Activated CD4-positive, alpha-beta T cell treated with anti-CD3 and anti-CD28 coated beads, Interleukin-2, Interleukin-6, amounts not matched to agents 100 ng/mL and 50 ng/mL, durations not matched to agents 16 hours and 8 hours (primary cell): Measurements from ENCODE around the gene GINS2.

Experiments used
- DNase-seq: peaks from one replicate; pipeline ENCODE4 v3.0.0-alpha.2; 2020

GINS2 gene

GRCh38 chr16:85664580-85665372 lies 24.0 kb downstream of the GINS2 start:
- no peak for DNase-seq

- no peak for DNase-seq
Measured at GRCh38 chr16:85663891-85664321, 24.8 kb downstream of the GINS2 start.

- no peak for DNase-seq
Measured at GRCh38 chr16:85662976-85663830, 25.6 kb downstream of the GINS2 start.

GRCh38 chr16:85662482-85662812 lies 26.3 kb downstream of the GINS2 start:
- no peak for DNase-seq

- DNase-seq, result no peak
Measured at GRCh38 chr16:85661740-85662481, 26.8 kb downstream of the GINS2 start.

GRCh38 chr16:85660843-85661739 lies 27.7 kb downstream of the GINS2 start:
- no peak for DNase-seq

GRCh38 chr16:85659805-85660511 lies 28.8 kb downstream of the GINS2 start:
- peak; percentile 75 for DNase-seq

GRCh38 chr16:85659336-85659735 lies 29.4 kb downstream of the GINS2 start:
- DNase-seq, result no peak

GRCh38 chr16:85658504-85659326 lies 30.0 kb downstream of the GINS2 start:
- no peak for DNase-seq

- DNase-seq, result no peak
Measured at GRCh38 chr16:85657996-85658395, 30.8 kb downstream of the GINS2 start.

- no peak for DNase-seq
Measured at GRCh38 chr16:85657267-85657650, 31.5 kb downstream of the GINS2 start.

- no peak for DNase-seq
Measured at GRCh38 chr16:85656351-85657266, 32.1 kb downstream of the GINS2 start.

GRCh38 chr16:85655216-85656129 lies 33.3 kb downstream of the GINS2 start:
- no peak for DNase-seq

- DNase-seq, result no peak
Measured at GRCh38 chr16:85654251-85655095, 34.3 kb downstream of the GINS2 start.

GRCh38 chr16:85653290-85653891 lies 35.4 kb downstream of the GINS2 start:
- no peak for DNase-seq

- DNase-seq, result no peak
Measured at GRCh38 chr16:85652431-85653221, 36.1 kb downstream of the GINS2 start.
